ENCODE measurements around the gene NDRG3.

DNA sequence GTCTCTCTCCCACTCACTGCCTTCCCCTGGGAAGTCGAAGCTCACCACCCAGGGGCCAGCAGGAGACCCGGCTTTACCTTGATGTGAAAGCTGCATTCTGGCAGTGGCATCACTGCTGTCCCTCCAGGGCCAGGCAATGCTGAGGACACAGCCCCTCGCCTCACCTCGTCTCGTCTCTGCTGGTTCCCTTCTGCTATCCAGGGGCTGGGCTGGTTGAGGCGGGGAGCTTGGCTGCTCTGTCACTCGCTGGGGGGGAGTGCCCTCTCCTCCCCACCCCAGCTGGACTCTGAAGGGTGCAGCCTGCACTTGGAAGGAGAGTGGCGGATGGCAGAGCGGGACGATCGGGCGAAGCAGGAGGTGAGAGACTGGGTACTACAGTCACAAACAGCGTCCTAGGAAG is 40.4 kb upstream of the NDRG3 start:
- TF ChIP-seq POLR2A (IDR thresholded peaks at IDR 0.05; ENCODE audit: low read depth, low read length) (no peak), CTCF (IDR thresholded peaks at IDR 0.05; ENCODE audit: extremely low read depth in 1 of 2, insufficient read depth in 1 of 2, low read depth in 1 of 2, low read length in 2 of 2) (no peak), EZH2 (IDR thresholded peaks at IDR 0.05; ENCODE audit: borderline replicate concordance, low read depth, low read length, severe bottlenecking) (no peak), FOS (IDR thresholded peaks at IDR 0.05; ENCODE audit: borderline replicate concordance, insufficient read depth, low read length) (no peak), POLR2AphosphoS5 (IDR thresholded peaks at IDR 0.05; ENCODE audit: insufficient read depth, low read depth, low read length) (no peak), GATA2 (IDR thresholded peaks at IDR 0.05; ENCODE audit: insufficient read depth, insufficient read length, low read depth, low read length) (no peak), JUN (IDR thresholded peaks at IDR 0.05; ENCODE audit: borderline replicate concordance, insufficient read depth, insufficient read length, low read depth) (no peak), MYC (IDR thresholded peaks at IDR 0.05; ENCODE audit: low read depth, low read length) (no peak)
- TF ChIP-seq, protein P1, sequence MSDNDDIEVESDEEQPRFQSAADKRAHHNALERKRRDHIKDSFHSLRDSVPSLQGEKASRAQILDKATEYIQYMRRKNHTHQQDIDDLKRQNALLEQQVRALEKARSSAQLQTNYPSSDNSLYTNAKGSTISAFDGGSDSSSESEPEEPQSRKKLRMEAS (IDR thresholded peaks at IDR 0.05; ENCODE audit: insufficient read depth, insufficient read length) = no peak
